HCT116 (cell line): ENCODE results near the gene KRTAP5-9. TPM values are rescaled to one million over a fixed set of nuclear protein-coding genes. Genes with fewer than 3 reads are reported as not detected.

Experiments used
- ATAC-seq: fragments of 200-7000 bp; cut with Tn5 transposase; 2 replicates; pipeline ENCODE4 v1.9.1; 2020; ENCODE audit warnings: mild to moderate bottlenecking, moderate library complexity
- BruUV-seq: library from RNA; stranded (reverse); fragments of 400-500 nt; replicated peaks from 2 replicates; lab custom pipeline; 2021; lab: Mats Ljungman, UMichigan
- CTCF ChIA-PET: fragments of 300-600 bp; sonication (Branson Sonifier 250); formaldehyde crosslinking; loops from one replicate; lab custom pipeline; 2021; ENCODE audit warnings: antibody characterized with exemption; lab: Charles Lee
- POLR2A ChIA-PET: fragments of 300-600, 350-600 bp; sonication (Branson Sonifier 250); formaldehyde crosslinking; loops from one replicate; lab custom pipeline; 2021; ENCODE audit warnings: antibody characterized with exemption; lab: Charles Lee
- RAD21 ChIA-PET, 2 experiments: fragments of 300-600 bp; sonication (Branson Sonifier 250); formaldehyde crosslinking; loops; one replicate each; lab custom pipeline; 2023; ENCODE audit warnings: low total read pairs in 2 of 2; ENCODE audit not compliant: uncharacterized antibody in 2 of 2, unreplicated experiment in 2 of 2, low non-redundant PET in 1 of 2; lab: Charles Lee
- DNase-seq: peaks from one replicate; pipeline ENCODE4 v3.0.0-alpha.2; 2010; ENCODE audit warnings: low read depth, low spot score
- H2AFZ ChIP-seq: fragments of 200-600 bp; shearing (Covaris generic), sonication (generic); 2 replicates; pipeline ENCODE4 v1.6.1; 2017; ENCODE audit warnings: low read depth, mixed run types, mixed read lengths, antibody characterized with exemption, low read length; ENCODE audit not compliant: poor library complexity, severe bottlenecking
- H3K27ac ChIP-seq: 2 replicates; pipeline ENCODE4 v1.5.1; 2012; ENCODE audit warnings: low read depth, low read length
- H3K27me3 ChIP-seq: fragments of 200-600 bp; sonication (generic); 2 replicates; pipeline ENCODE4 v1.6.1; 2016; ENCODE audit warnings: mixed run types, low read length, mixed read lengths; ENCODE audit not compliant: insufficient read depth
- H3K36me3 ChIP-seq, 2 experiments: fragments of 200-500 bp in 1 of 2; fragments of 200-600 bp in 1 of 2; sonication (Bioruptor generic) in 1 of 2; sonication (generic) in 1 of 2; 2 replicates each; pipeline versions ENCODE4 v1.5.1 to v1.6.1; 2014 to 2016; ENCODE audit warnings: low read length in 2 of 2, inconsistent platforms in 1 of 2, mixed read lengths in 1 of 2, mixed run types in 1 of 2; ENCODE audit not compliant: insufficient read depth in 2 of 2, control insufficient read depth in 1 of 2
- H3K4me1 ChIP-seq, 2 experiments: fragments of 200-600 bp in 1 of 2; sonication (generic) in 1 of 2; 2 replicates each; pipeline versions ENCODE4 v1.5.1 to v1.6.1; 2012 to 2017; ENCODE audit warnings: low read length in 2 of 2, inconsistent platforms in 1 of 2, mild to moderate bottlenecking in 1 of 2, mixed read lengths in 1 of 2, mixed run types in 1 of 2, moderate library complexity in 1 of 2; ENCODE audit not compliant: insufficient read depth in 2 of 2, control insufficient read depth in 1 of 2
- H3K4me2 ChIP-seq: fragments of 200-600 bp; sonication (generic); 2 replicates; pipeline ENCODE4 v1.6.1; 2017; ENCODE audit warnings: mixed run types, low read length, mixed read lengths
- H3K4me3 ChIP-seq, 2 experiments: fragments of 200-600 bp in 1 of 2; sonication (generic) in 1 of 2; replicated peaks in 1 of 2; 2 replicates each; pipeline ENCODE4 v1.5.1; 2011 to 2016; ENCODE audit warnings: low read length in 2 of 2, control low read depth in 1 of 2, low read depth in 1 of 2, mild to moderate bottlenecking in 1 of 2, mixed read lengths in 1 of 2, mixed run types in 1 of 2
- H3K79me2 ChIP-seq: fragments of 200-600 bp; sonication (generic); 2 replicates; pipeline ENCODE4 v1.6.1; 2017; ENCODE audit warnings: mild to moderate bottlenecking, mixed run types, low read length, moderate library complexity, mixed read lengths; ENCODE audit not compliant: insufficient read depth
- H3K9ac ChIP-seq: fragments of 200-600 bp; sonication (generic); 2 replicates; pipeline ENCODE4 v1.6.1; 2016; ENCODE audit warnings: low read length, mixed read lengths
- H3K9me2 ChIP-seq: fragments of 200-600 bp; sonication (generic), shearing (Covaris generic); 2 replicates; pipeline ENCODE4 v1.6.1; 2017; ENCODE audit warnings: mixed run types, mild to moderate bottlenecking, moderate library complexity; ENCODE audit not compliant: insufficient read depth
- H3K9me3 ChIP-seq, 2 experiments: fragments of 200-500 bp in 1 of 2; fragments of 200-600 bp in 1 of 2; sonication (Bioruptor generic) in 1 of 2; sonication (generic) in 1 of 2; 2 replicates each; pipeline ENCODE4 v1.6.1; 2014 to 2017; ENCODE audit warnings: low read length in 2 of 2, mixed read lengths in 2 of 2, inconsistent platforms in 1 of 2, low read depth in 1 of 2, mild to moderate bottlenecking in 1 of 2, mixed run types in 1 of 2, moderate library complexity in 1 of 2; ENCODE audit not compliant: control insufficient read depth in 1 of 2, insufficient read depth in 1 of 2
- H4K20me1 ChIP-seq: fragments of 200-600 bp; sonication (generic), shearing (Covaris generic); 2 replicates; pipeline ENCODE4 v1.6.1; 2017; ENCODE audit warnings: mixed run types, mild to moderate bottlenecking, moderate library complexity; ENCODE audit not compliant: insufficient read depth
- ATF3 ChIP-seq: IDR thresholded peaks from 2 replicates; pipeline ENCODE4 v1.6.1; 2012
- EZH2 ChIP-seq: fragments of 200-600 bp; sonication (generic); IDR thresholded peaks from 2 replicates; pipeline ENCODE4 v1.6.1; 2017; ENCODE audit warnings: antibody characterized with exemption, mixed run types
- JUND ChIP-seq: IDR thresholded peaks from 2 replicates; pipeline ENCODE4 v1.6.1; 2012
- POLR2AphosphoS5 ChIP-seq: IDR thresholded peaks from 2 replicates; pipeline ENCODE4 v1.6.1; 2011; ENCODE audit warnings: mild to moderate bottlenecking, low read depth, low read length, moderate library complexity
- RAD21 ChIP-seq: IDR thresholded peaks from 2 replicates; pipeline ENCODE4 v1.6.1; 2012; ENCODE audit warnings: low read depth, mild to moderate bottlenecking
- REST ChIP-seq: IDR thresholded peaks from 2 replicates; pipeline ENCODE4 v1.6.1; 2012; ENCODE audit warnings: low read depth
- SIN3A ChIP-seq: IDR thresholded peaks from 2 replicates; pipeline ENCODE4 v1.6.1; 2012; ENCODE audit warnings: low read depth
- SP1 ChIP-seq: IDR thresholded peaks from 2 replicates; pipeline ENCODE4 v1.6.1; 2012; ENCODE audit warnings: low read depth
- YY1 ChIP-seq: IDR thresholded peaks from 2 replicates; pipeline ENCODE4 v1.6.1; 2011; ENCODE audit warnings: low read length, low read depth, moderate library complexity, mild to moderate bottlenecking; ENCODE audit not compliant: insufficient replicate concordance; ENCODE audit errors: extremely low read depth
- ZBTB33 ChIP-seq: IDR thresholded peaks from 2 replicates; pipeline ENCODE4 v1.6.1; 2011; ENCODE audit warnings: mild to moderate bottlenecking, low read length, moderate library complexity; ENCODE audit not compliant: insufficient replicate concordance; ENCODE audit errors: extremely low read depth
- ZFX ChIP-seq: fragments of 450-650 bp; IDR thresholded peaks from 2 replicates; pipeline ENCODE4 v1.6.1; 2017
- intact Hi-C: fragments of 100-400 bp; cut with micrococcal nuclease; formaldehyde crosslinking; loops from 2 replicates; pipeline ENCODE4 v1.10.0; 2022
- total RNA-seq: library from RNA; stranded (reverse); gene quantifications from one replicate; pipeline ENCODE4 v1.2.1, GENCODE V29; 2021; ENCODE audit not compliant: unreplicated experiment

KRTAP5-9 gene
- total RNA-seq, 1 experiment from 2014 or later = 0.27 TPM

- no peaks in the 10 kb centered on the region for H3K27me3 ChIP-seq
- no peak for DNase-seq
- H3K4me1 ChIP-seq = peaks cover 3 to 5% of the 10 kb centered on the region in 2 experiments; a peak in 3 of 4 replicates
- ATAC-seq = no peak
- H4K20me1 ChIP-seq = no peaks in the 10 kb centered on the region
- RAD21 ChIA-PET = no interaction called here
- POLR2A ChIA-PET = no interaction called here
- CTCF ChIA-PET = no interaction called here
- BruUV-seq = no TSS peak
- H3K4me2 ChIP-seq = no peak overlapping the region
- H3K9me3 ChIP-seq = no peaks in the 10 kb centered on the region
- no peaks in the 10 kb centered on the region for H3K9me2 ChIP-seq
- no peak overlapping the region for H3K4me3 ChIP-seq
- no peak overlapping the region for H3K27ac ChIP-seq
- intact Hi-C loops = no loop called here
- TF ChIP-seq SIN3A (no peak), YY1 (no peak), ZBTB33 (no peak), ATF3 (no peak), EZH2 (no peak), RAD21 (no peak), JUND (no peak)
- H3K79me2 ChIP-seq = no peaks in the 10 kb centered on the region
- no peak overlapping the region for H3K9ac ChIP-seq
- H2AFZ ChIP-seq = no peak overlapping the region
- H3K36me3 ChIP-seq = no peaks in the 10 kb centered on the region
Measured at GRCh38 chr11:71505781-71506180, 42.4 kb upstream of the KRTAP5-9 start.

GRCh38 chr11:71507102-71507501 lies 41.1 kb upstream of the KRTAP5-9 start:
- Histone ChIP-seq H3K27me3 (no peaks in the 10 kb centered on the region), H2AFZ (no peak overlapping the region), H3K27ac (no peak overlapping the region), H3K4me2 (no peak overlapping the region), H3K9me2 (no peaks in the 10 kb centered on the region), H3K4me3 (no peak overlapping the region), H3K9ac (no peak overlapping the region), H3K4me1 (peaks cover 0 to 2% of the 10 kb centered on the region in 2 experiments; a peak in 1 of 4 replicates), H3K79me2 (no peaks in the 10 kb centered on the region), H3K36me3 (no peaks in the 10 kb centered on the region), H4K20me1 (no peaks in the 10 kb centered on the region), H3K9me3 (no peaks in the 10 kb centered on the region)
- ChIA-PET CTCF (interaction anchor here (1.3 kb wide), 1 partner anchor 73 kb away, joined by 3 read pairs; no protein-coding TSS in a partner anchor), RAD21 (no interaction called here), POLR2A (no interaction called here)
- ATAC-seq (no peak), DNase-seq (no peak)
- no TSS peak for BruUV-seq
- intact Hi-C loops = no loop called here
- TF ChIP-seq RAD21 (no peak), ZFX (no peak), SP1 (no peak), ATF3 (no peak), REST (no peak), SIN3A (no peak), ZBTB33 (no peak), POLR2AphosphoS5 (no peak)
